Neutrophil (primary cell): ENCODE measurements around the gene EHHADH.
"Not testable (repeated sequence)": the region's sequence is repeated elsewhere in the genome, so short reads cannot be mapped to it uniquely, and the experiment has no call there.

ENCODE experiments used
- H3K27ac ChIP-seq: fragments of 200-600 bp; sonication (generic); 2 replicates; pipeline ENCODE4 v1.5.1; 2016; ENCODE audit warnings: mild to moderate bottlenecking, moderate library complexity
- H3K27me3 ChIP-seq: fragments of 200-600 bp; sonication (generic); 2 replicates; pipeline ENCODE4 v1.6.0; 2016; ENCODE audit warnings: mild to moderate bottlenecking
- H3K36me3 ChIP-seq: fragments of 200-600 bp; sonication (generic); 2 replicates; pipeline ENCODE4 v1.5.1; 2017
- H3K4me1 ChIP-seq, 2 experiments: fragments of 200-600 bp in 1 of 2; sonication (generic) in 1 of 2; 1 replicate in 1 of 2; 2 replicates in 1 of 2; pipeline versions ENCODE4 v1.5.1 to v1.6.1; 2013 to 2016; ENCODE audit warnings: low read depth in 1 of 2, low read length in 1 of 2, mild to moderate bottlenecking in 1 of 2, moderate library complexity in 1 of 2; ENCODE audit not compliant: control insufficient read depth in 1 of 2, insufficient read depth in 1 of 2
- H3K4me3 ChIP-seq, 2 experiments: fragments of 200-600 bp in 1 of 2; sonication (generic) in 1 of 2; 1 replicate in 1 of 2; 2 replicates in 1 of 2; pipeline ENCODE4 v1.5.1; 2013 to 2016; ENCODE audit warnings: low read depth in 1 of 2, low read length in 1 of 2, mild to moderate bottlenecking in 1 of 2, moderate library complexity in 1 of 2
- H3K9me3 ChIP-seq: fragments of 200-600 bp; sonication (generic); 2 replicates; pipeline ENCODE4 v1.5.1; 2016
- TF ChIP-seq, protein P1 (sequence below): fragments of 200-600 bp; sonication (generic); IDR thresholded peaks from 2 replicates; pipeline ENCODE4 v1.5.1; 2016; ENCODE audit warnings: antibody characterized with exemption

Gene EHHADH

DNA sequence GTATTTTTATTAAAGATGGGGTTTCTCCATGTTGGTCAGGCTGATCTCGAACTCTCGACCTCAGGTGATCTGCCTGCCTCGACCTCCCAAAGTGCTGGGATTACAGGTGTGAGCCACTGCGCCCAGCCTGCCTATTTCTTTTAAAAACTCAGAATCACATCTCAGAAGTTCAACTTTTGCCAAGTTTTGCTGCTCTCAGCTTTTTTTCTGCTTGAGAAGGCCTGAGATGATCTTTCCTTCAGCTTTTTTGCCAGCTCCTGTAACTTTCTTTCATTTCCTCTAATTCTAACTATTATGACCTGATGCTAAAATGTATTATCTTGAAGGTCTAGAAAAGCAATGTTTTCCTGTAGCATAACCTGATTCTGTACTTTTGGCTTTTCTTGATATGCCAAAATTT, 9.6 kb upstream of the EHHADH start:
- no peaks in the 10 kb centered on the region for H3K4me1 ChIP-seq
- H3K4me3 ChIP-seq, result no peak overlapping the region
- no peaks in the 10 kb centered on the region for H3K36me3 ChIP-seq
- no peaks in the 10 kb centered on the region for H3K9me3 ChIP-seq
- no peaks in the 10 kb centered on the region for H3K27me3 ChIP-seq
- TF ChIP-seq, protein P1, sequence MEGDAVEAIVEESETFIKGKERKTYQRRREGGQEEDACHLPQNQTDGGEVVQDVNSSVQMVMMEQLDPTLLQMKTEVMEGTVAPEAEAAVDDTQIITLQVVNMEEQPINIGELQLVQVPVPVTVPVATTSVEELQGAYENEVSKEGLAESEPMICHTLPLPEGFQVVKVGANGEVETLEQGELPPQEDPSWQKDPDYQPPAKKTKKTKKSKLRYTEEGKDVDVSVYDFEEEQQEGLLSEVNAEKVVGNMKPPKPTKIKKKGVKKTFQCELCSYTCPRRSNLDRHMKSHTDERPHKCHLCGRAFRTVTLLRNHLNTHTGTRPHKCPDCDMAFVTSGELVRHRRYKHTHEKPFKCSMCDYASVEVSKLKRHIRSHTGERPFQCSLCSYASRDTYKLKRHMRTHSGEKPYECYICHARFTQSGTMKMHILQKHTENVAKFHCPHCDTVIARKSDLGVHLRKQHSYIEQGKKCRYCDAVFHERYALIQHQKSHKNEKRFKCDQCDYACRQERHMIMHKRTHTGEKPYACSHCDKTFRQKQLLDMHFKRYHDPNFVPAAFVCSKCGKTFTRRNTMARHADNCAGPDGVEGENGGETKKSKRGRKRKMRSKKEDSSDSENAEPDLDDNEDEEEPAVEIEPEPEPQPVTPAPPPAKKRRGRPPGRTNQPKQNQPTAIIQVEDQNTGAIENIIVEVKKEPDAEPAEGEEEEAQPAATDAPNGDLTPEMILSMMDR, result no peak
- H3K27ac ChIP-seq, result no peak overlapping the region

DNA sequence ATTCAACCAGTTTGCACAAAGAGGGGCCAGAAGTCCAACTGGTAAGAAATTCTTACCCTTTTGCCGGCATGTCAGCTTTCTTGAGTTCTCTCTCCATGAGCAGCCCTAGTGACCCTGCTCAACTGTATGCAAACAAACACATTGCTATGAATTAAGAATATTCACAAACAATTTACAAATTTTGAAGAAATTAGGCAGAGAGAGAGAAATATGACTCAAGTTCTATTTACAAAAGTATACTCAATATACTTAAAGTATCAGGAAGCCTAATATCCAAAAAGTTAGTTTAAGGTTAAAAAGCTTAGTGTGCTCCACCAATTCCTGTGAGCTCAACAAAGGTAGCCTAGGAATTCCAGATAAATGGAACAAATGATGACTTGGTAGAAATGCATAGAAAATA, 3.5 kb upstream of the EHHADH start:
- Histone ChIP-seq H3K27me3 (peaks cover 7% of the 10 kb centered on the region), H3K4me3 (no peak overlapping the region), H3K4me1 (peaks cover 0 to 6% of the 10 kb centered on the region in 2 experiments), H3K9me3 (no peaks in the 10 kb centered on the region), H3K36me3 (no peaks in the 10 kb centered on the region), H3K27ac (no peak overlapping the region)
- TF ChIP-seq, protein P1, result no peak

DNA sequence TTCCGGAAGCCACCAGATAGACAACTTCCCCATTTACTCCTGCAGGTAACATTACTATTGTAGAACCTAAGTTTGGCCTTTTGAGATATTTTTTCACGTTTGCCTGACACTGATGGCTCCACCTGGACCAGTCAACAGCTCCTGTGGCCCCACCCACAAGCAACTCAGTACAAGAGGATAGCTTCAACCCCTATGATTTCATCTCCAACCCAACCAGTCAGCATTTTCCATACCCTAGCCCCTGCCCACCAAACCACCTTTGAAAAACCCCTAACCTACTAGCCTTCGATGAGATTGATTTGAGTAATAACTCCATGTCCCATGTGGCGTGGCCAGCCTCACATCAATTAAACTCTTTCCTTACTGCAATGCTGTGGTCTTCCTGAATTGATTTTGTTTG, 950 bp upstream of the EHHADH start:
- Histone ChIP-seq H3K4me1 (peaks cover 0 to 6% of the 10 kb centered on the region in 2 experiments), H3K4me3 (no peak overlapping the region), H3K9me3 (no peaks in the 10 kb centered on the region), H3K27ac (no peak overlapping the region), H3K27me3 (peaks cover 7% of the 10 kb centered on the region), H3K36me3 (no peaks in the 10 kb centered on the region)
- TF ChIP-seq, protein P1, result no peak

DNA sequence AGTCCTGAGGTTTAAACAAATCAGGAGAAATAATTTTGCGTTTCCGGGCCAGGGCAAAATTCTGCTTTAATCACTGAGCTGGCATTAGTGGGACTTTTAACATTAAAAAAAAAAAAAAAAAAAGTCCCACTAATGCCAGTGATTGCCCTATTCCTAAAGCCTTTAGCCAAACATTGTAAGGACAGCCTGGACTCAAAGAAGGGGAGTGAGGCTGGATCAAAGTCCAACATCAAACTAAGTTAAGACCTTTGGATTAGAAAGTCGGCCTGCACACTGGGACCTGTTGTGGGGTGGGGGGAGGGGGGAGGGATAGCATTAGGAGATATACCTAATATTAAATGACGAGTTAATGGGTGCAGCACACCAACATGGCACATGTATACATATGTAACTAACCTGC, 716 bp downstream of the EHHADH start:
- not testable (repeated sequence) for H3K36me3 ChIP-seq, H3K9me3 ChIP-seq, H3K4me1 ChIP-seq, H3K27ac ChIP-seq, H3K4me3 ChIP-seq, H3K27me3 ChIP-seq

DNA sequence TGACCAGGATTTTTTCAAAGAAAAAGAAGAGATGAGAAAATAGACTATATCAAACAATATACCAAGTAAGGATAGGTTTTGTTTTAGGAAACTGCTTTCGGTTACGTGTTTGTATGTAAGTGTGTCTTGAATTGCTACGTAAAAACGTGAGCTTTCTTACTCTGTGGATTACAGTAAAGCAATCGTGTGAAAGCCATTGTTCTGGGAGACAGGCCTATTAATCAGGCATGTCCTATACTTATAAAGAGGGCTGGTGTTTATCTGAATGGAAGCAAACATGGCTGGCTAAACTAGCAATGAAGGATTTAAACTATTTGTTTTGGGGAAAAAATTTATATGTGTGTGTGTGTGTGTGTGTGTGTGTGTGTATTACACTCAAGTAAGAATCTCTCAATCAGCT, 2.6 kb downstream of the EHHADH start:
- no peaks in the 10 kb centered on the region for H3K36me3 ChIP-seq
- peaks cover 7% of the 10 kb centered on the region for H3K27me3 ChIP-seq
- no peaks in the 10 kb centered on the region for H3K9me3 ChIP-seq
- no peak overlapping the region for H3K4me3 ChIP-seq
- TF ChIP-seq, protein P1, result no peak
- H3K4me1 ChIP-seq, result peaks cover 0 to 6% of the 10 kb centered on the region in 2 experiments
- H3K27ac ChIP-seq, result no peak overlapping the region

DNA sequence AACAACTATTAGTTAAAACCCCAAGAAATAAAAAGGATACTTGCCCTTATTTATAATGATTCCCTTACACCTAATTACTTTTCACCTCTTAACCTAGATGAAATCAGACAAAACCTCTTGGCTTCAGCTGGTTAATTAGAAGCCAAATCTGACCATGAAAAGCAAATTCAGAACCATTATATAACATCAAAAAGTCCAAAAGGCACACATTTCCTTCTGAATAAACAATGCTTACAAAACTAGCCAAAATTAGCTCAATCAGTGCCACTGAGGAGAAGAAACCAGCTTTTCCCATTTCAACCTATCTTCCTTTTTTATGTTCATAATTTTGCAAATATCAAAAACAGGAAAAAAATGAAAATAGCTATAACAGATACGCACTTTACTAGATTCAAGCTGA, 3.2 kb downstream of the EHHADH start:
- Histone ChIP-seq H3K27me3 (peaks cover 7% of the 10 kb centered on the region), H3K4me1 (peaks cover 0 to 6% of the 10 kb centered on the region in 2 experiments), H3K36me3 (no peaks in the 10 kb centered on the region), H3K27ac (no peak overlapping the region), H3K9me3 (no peaks in the 10 kb centered on the region), H3K4me3 (no peak overlapping the region)
- TF ChIP-seq, protein P1, result no peak
